Duodenal mucosa (tissue), 2 donors: ENCODE results near the gene PHTF2.
"Not testable (repeated sequence)": the region's sequence is repeated elsewhere in the genome, so short reads cannot be mapped to it uniquely, and the experiment has no call there.

Experiments used
- H3K27ac ChIP-seq: one replicate; pipeline ENCODE4 v1.7.0; 2013; ENCODE audit warnings: low read depth, low read length
- H3K27me3 ChIP-seq, 2 donors: one replicate each; pipeline ENCODE4 v1.7.0; 2013; ENCODE audit warnings: low read length in 2 of 2, control low read depth in 1 of 2; ENCODE audit not compliant: insufficient read depth in 2 of 2, control insufficient read depth in 1 of 2
- H3K36me3 ChIP-seq, 2 donors: one replicate each; pipeline ENCODE4 v1.7.0; 2013; ENCODE audit warnings: low read length in 2 of 2, control low read depth in 1 of 2; ENCODE audit not compliant: insufficient read depth in 2 of 2, control insufficient read depth in 1 of 2
- H3K4me1 ChIP-seq, 2 donors: one replicate each; pipeline ENCODE4 v1.7.0; 2013; ENCODE audit warnings: low read length in 2 of 2, control low read depth in 1 of 2; ENCODE audit not compliant: insufficient read depth in 2 of 2, control insufficient read depth in 1 of 2
- H3K4me3 ChIP-seq, 2 donors: one replicate each; pipeline ENCODE4 v1.7.0; 2013; ENCODE audit warnings: low read length in 2 of 2, low read depth in 1 of 2
- H3K9ac ChIP-seq, 2 donors: one replicate each; pipeline ENCODE4 v1.7.0; 2013; ENCODE audit warnings: low read length in 2 of 2, low read depth in 1 of 2
- H3K9me3 ChIP-seq, 2 donors: one replicate each; pipeline ENCODE4 v1.7.0; 2013; ENCODE audit warnings: low read length in 2 of 2, control low read depth in 1 of 2; ENCODE audit not compliant: control insufficient read depth in 1 of 2

PHTF2 gene

DNA sequence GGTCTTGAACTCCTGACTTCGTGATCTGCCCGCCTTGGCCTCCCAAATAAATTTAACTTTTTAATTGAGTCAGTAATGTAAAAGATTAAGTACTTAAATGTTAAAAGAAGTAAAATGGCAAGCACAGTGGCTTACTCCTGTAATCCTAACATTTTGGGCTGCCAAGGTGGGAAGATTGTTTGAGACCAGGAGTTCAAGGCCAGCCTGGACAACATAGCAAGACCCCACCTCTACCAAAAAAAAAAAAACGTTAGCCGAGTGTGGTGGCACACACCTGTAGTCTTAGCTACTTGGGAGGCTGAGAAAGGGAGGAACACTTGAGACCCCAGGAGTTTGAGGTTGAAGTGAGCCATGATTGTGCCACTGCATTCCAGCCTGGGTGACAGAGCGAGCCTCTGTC is 26.1 kb downstream of the PHTF2 start:
- peaks cover 0 to 5% of the 10 kb centered on the region in 2 donors for H3K36me3 ChIP-seq
- H3K27ac ChIP-seq = no peak overlapping the region
- no peak overlapping the region for H3K9ac ChIP-seq
- H3K27me3 ChIP-seq = no peaks in the 10 kb centered on the region
- H3K4me3 ChIP-seq = no peak overlapping the region
- peaks cover 18 to 25% of the 10 kb centered on the region in 2 donors for H3K9me3 ChIP-seq
- H3K4me1 ChIP-seq = no peaks in the 10 kb centered on the region

DNA sequence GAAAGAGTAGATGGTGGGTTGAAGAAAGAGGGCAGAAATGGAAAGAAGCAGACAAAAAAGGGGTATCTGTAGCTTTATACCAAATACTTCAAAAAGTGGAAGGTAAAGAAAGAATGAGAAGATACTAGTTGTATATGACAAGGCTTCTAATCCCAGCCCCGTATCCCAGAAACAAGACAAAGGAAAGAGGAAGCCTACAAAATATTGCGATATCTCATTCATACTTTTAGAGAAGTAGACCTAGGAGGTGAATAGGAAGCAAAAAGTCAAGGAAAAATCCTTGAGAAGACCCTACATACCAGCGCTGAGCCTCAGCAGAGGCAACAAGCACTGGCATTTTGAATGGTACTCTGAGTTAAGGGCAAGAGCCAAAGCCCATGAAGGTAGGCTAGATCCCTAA is 26.6 kb downstream of the PHTF2 start:
- Histone ChIP-seq H3K4me3 (no peak overlapping the region), H3K36me3 (peaks cover 0 to 5% of the 10 kb centered on the region in 2 donors), H3K4me1 (no peaks in the 10 kb centered on the region), H3K9ac (no peak overlapping the region), H3K9me3 (peaks cover 18 to 25% of the 10 kb centered on the region in 2 donors), H3K27me3 (no peaks in the 10 kb centered on the region), H3K27ac (no peak overlapping the region)

DNA sequence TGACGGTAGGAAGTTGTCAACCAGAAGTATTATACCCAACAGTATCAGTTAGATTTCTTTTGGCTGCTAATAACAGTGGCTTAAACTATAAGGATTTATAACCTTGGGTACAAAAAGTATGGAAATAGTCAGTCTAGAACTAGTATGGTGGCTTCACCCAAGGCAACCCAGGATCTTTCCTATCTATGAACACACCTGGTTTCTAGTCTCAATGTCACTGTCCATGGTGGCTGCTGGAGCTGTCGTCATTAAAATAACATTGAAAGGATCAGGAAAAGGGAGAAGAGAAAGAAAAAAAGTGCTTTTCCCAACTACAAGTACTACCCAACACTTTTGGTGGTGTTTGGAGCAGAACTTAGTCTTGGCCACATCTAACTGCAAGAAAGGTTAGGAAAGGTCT is 27.7 kb downstream of the PHTF2 start:
- Histone ChIP-seq H3K9me3 (peaks cover 13% of the 10 kb centered on the region in 2 donors), H3K27ac (no peak overlapping the region), H3K27me3 (no peaks in the 10 kb centered on the region), H3K9ac (no peak overlapping the region), H3K4me3 (no peak overlapping the region), H3K36me3 (no peaks in the 10 kb centered on the region), H3K4me1 (no peaks in the 10 kb centered on the region)

DNA sequence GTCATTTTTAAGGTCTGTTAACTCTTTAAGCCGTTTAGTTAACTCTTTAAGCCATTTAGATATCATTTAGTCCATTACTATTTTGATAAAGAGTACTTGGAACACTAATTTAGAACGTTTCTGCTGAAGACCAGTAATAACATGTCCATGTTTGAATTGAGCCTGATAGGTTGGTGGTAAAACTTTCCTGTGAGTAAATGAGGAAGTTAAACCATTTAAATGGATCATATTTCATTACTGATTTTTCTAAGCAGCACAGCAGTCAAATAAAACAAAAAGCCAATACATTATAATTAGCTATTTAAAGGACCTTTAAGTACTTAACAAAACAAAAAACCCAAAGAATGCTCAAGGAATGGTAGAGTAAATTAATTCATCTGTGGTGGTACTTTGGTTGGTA is 29.4 kb downstream of the PHTF2 start:
- no peaks in the 10 kb centered on the region for H3K4me1 ChIP-seq
- no peak overlapping the region for H3K4me3 ChIP-seq
- H3K9ac ChIP-seq = no peak overlapping the region
- H3K27me3 ChIP-seq = no peaks in the 10 kb centered on the region
- no peaks in the 10 kb centered on the region for H3K36me3 ChIP-seq
- no peaks in the 10 kb centered on the region for H3K9me3 ChIP-seq
- H3K27ac ChIP-seq = no peak overlapping the region

DNA sequence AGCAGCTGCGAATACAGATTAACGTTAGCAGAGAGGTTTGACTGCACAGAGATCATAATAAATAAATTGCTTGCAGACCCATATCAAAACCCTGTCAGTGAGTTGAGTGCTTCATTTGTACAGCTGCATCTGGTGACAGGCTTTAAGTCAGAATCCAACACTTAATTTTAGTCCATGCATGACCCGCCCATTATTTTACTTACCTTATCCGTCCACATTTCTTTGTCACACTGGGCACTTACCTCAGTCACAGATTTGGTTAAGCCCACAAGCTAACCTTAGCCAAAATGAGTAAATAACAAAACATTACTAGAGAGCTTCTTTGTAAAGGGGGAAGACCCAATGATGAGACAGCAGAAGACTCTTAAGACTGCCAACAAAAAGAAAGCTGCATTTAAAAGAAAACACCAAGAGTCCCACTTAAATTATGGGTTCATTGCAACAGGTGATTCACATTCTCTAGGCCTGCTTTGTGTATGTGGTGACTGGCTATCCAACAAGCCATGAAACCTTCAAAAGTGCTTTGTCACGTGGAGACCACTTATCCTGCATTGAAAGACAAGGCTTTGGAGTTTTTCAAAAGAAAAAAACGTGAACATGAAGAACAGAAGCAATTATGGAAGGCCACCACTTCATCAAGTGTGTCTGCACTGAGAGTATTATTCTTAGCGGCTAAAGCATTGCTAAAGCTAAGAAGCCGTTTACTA is 32.2 kb downstream of the PHTF2 start:
- H3K9me3 ChIP-seq = no peaks in the 10 kb centered on the region
- H3K27me3 ChIP-seq = no peaks in the 10 kb centered on the region
- H3K36me3 ChIP-seq = no peaks in the 10 kb centered on the region
- H3K4me1 ChIP-seq = no peaks in the 10 kb centered on the region
- no peak overlapping the region for H3K27ac ChIP-seq
- no peak overlapping the region for H3K4me3 ChIP-seq
- H3K9ac ChIP-seq = no peak overlapping the region

DNA sequence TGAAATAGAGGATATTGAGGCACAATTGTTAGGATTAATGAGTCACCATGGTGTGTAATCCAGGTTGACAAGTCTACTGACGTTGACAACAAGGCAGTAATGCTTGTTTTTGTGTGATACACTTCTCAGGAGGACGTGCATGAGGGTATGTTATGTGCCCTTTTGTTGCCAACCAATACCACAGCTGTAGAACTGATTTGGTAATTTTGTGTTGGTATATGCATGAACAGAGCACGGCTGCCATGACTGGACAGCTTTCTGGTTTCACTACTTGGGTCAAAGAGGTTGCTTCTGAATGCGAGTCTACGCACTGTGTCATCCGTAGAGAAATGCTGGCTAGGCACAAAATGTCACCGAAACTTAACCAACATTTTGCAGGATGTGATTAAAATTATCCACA is 32.9 kb downstream of the PHTF2 start:
- H3K9me3 ChIP-seq = no peaks in the 10 kb centered on the region
- no peaks in the 10 kb centered on the region for H3K36me3 ChIP-seq
- H3K4me1 ChIP-seq = no peaks in the 10 kb centered on the region
- H3K4me3 ChIP-seq = no peak overlapping the region
- no peak overlapping the region for H3K27ac ChIP-seq
- H3K27me3 ChIP-seq = no peaks in the 10 kb centered on the region
- H3K9ac ChIP-seq = no peak overlapping the region

DNA sequence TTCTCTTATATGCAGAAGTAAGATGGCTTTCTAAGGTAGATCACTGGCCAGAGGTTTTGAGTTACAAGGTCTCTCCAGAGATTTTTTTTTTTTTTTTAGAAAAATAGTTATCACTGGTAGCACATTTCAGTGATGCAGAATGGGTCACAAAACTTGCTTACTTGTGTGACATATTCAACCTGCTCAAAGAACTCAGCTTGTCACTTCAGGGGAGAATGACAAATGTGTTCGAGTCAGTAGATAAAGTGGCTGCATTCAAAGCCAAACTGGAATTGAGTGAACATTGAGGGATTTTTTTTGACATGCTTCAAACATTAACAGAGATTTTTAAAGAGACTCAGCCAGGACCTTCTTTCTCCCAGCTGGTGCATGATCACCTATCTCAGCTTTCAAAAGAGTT is 33.4 kb downstream of the PHTF2 start:
- Histone ChIP-seq H3K4me1 (no peaks in the 10 kb centered on the region), H3K27me3 (no peaks in the 10 kb centered on the region), H3K9me3 (no peaks in the 10 kb centered on the region), H3K9ac (no peak overlapping the region), H3K27ac (no peak overlapping the region), H3K4me3 (no peak overlapping the region), H3K36me3 (no peaks in the 10 kb centered on the region)

DNA sequence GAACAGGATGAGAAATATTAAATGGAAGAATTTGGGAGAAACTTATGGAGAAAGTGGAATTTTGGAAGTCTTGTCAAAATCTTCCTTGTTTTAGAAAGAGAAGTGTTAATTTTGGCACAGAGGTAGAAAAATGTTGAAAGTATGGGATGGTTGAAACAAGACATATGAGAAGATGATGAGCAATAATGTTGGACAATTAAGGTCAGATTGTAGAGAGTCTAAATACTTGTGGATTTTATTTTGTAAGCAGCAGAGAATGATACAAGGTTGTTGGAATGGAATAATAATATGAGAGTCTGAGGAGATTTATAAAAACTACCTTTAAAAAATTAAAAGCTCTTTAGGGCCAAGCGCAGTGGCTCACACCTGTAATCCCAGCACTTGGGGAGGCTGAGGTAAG is 34.6 kb downstream of the PHTF2 start:
- no peaks in the 10 kb centered on the region for H3K36me3 ChIP-seq

DNA sequence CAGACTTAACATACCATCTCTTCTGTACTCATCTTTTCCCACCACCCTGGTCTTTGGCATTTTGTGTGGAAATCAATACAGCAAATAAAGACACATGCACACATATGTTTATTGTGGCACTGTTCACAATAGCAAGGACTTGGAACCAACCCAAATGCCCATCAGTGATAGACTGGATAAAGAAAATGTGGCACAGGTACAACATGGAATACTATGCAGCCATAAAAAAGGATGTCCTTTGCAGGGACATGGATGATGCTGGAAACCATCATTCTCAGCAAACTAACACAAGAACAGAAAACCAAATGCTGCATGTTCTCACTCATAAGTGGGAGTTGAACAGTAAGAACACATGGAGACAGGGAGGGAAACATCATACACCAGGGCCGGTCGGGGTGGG is 37.9 kb downstream of the PHTF2 start:
- H3K4me1 ChIP-seq, H3K4me3 ChIP-seq, H3K9me3 ChIP-seq, H3K36me3 ChIP-seq, H3K27ac ChIP-seq, H3K9ac ChIP-seq, H3K27me3 ChIP-seq: not testable (repeated sequence)

More for the DNA sequence above, 34.6 kb downstream of the PHTF2 start:
- H3K9me3 ChIP-seq = no peaks in the 10 kb centered on the region
- no peaks in the 10 kb centered on the region for H3K4me1 ChIP-seq
- no peak overlapping the region for H3K4me3 ChIP-seq
- H3K9ac ChIP-seq = no peak overlapping the region
- H3K27me3 ChIP-seq = no peaks in the 10 kb centered on the region
- H3K27ac ChIP-seq = no peak overlapping the region

DNA sequence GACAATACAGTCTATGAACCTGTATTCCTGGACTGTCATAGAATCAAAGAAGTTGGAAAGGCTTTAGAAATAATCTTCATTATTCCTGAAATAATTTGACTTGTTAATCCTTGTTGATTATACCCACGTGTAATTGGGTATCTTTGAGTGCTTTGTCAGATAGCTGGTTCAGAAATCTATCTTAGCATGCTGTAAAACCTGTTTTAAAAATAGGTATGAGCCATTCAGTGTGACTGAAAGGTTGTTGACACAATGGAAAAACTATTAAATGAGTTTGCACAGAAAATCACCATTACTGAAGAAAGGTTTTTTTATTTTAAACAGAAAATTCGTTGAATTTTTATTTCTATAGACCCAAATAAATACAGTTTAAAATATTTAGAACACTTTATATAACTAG is 38.7 kb downstream of the PHTF2 start:
- H3K27ac ChIP-seq = no peak overlapping the region
- H3K9me3 ChIP-seq = no peaks in the 10 kb centered on the region
- no peaks in the 10 kb centered on the region for H3K4me1 ChIP-seq
- H3K9ac ChIP-seq = no peak overlapping the region
- H3K36me3 ChIP-seq = no peaks in the 10 kb centered on the region
- no peaks in the 10 kb centered on the region for H3K27me3 ChIP-seq
- no peak overlapping the region for H3K4me3 ChIP-seq

DNA sequence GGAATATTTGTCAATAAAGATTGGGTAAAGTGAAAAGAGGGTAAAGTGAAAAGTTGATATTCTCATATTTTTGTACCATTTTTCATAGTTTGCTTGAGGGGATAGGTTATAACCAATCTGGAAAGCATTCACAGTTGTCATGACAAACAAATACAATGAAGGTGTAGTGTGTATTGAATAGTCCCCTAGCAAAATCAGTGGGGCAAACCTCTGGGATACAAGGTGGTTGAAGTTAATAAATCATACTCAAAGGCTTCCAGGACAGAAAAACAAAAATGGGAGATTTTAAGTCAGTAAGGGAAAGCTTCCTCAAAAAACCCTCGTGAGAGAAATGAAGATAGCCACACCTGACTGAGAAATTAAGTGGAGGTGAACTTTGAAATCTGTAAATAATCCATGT is 39.4 kb downstream of the PHTF2 start:
- Histone ChIP-seq H3K9me3 (no peaks in the 10 kb centered on the region), H3K4me1 (no peaks in the 10 kb centered on the region), H3K27ac (no peak overlapping the region), H3K27me3 (no peaks in the 10 kb centered on the region), H3K9ac (no peak overlapping the region), H3K4me3 (no peak overlapping the region), H3K36me3 (no peaks in the 10 kb centered on the region)
